OCI-LY1 (cell line): ENCODE results near the gene IGFL2.

ENCODE experiments used
- CTCF ChIP-seq: fragments of 200-600 bp; sonication (generic), shearing (Covaris generic); IDR thresholded peaks from 2 replicates; pipeline ENCODE4 v1.5.1; 2017; ENCODE audit warnings: mild to moderate bottlenecking, antibody characterized with exemption, low read length, moderate library complexity, mixed read lengths
- EZH2 ChIP-seq: fragments of 200-600 bp; sonication (generic), shearing (Covaris generic); IDR thresholded peaks from 2 replicates; pipeline ENCODE4 v1.8.0; 2017; ENCODE audit warnings: borderline replicate concordance, mixed run types, mild to moderate bottlenecking, antibody characterized with exemption, low read length, moderate library complexity, mixed read lengths

- TF ChIP-seq CTCF = no peak
- no peak for TF ChIP-seq EZH2
These were observed 31.9 kb upstream of the IGFL2 start for GRCh38 chr19:46116121-46116520.
